Measurements from ENCODE around the gene APOBEC3F. TPM values are rescaled to one million over a fixed set of nuclear protein-coding genes. Genes with fewer than 3 reads are reported as not detected.
"Not testable (repeated sequence)": the region's sequence is repeated elsewhere in the genome, so short reads cannot be mapped to it uniquely, and the experiment has no call there.

Gene APOBEC3F
- total RNA-seq, 1 experiment from 2014 or later, result 22.2 TPM

GRCh38 chr22:39028281-39028680 is 12.4 kb upstream of the APOBEC3F start:
- Mint-ChIP-seq H3K36me3 (ENCODE audit: insufficient read depth, unreplicated experiment) (no peaks in the 10 kb centered on the region), H3K27me3 (ENCODE audit: unreplicated experiment) (no peaks in the 10 kb centered on the region), H3K27ac (ENCODE audit: unreplicated experiment) (no peak overlapping the region), H3K4me3 (ENCODE audit: low read depth, unreplicated experiment) (no peak overlapping the region), H3K9me3 (ENCODE audit: low read depth, unreplicated experiment) (no peaks in the 10 kb centered on the region), H3K4me1 (ENCODE audit: low read depth, unreplicated experiment) (no peaks in the 10 kb centered on the region)
- BruUV-seq (replicated peaks), result no TSS peak
- CTCF ChIA-PET, result no interaction called here
- intact Hi-C loops (cut with micrococcal nuclease; ENCODE audit: unreplicated experiment), result no loop called here
- TF ChIP-seq, protein P1, sequence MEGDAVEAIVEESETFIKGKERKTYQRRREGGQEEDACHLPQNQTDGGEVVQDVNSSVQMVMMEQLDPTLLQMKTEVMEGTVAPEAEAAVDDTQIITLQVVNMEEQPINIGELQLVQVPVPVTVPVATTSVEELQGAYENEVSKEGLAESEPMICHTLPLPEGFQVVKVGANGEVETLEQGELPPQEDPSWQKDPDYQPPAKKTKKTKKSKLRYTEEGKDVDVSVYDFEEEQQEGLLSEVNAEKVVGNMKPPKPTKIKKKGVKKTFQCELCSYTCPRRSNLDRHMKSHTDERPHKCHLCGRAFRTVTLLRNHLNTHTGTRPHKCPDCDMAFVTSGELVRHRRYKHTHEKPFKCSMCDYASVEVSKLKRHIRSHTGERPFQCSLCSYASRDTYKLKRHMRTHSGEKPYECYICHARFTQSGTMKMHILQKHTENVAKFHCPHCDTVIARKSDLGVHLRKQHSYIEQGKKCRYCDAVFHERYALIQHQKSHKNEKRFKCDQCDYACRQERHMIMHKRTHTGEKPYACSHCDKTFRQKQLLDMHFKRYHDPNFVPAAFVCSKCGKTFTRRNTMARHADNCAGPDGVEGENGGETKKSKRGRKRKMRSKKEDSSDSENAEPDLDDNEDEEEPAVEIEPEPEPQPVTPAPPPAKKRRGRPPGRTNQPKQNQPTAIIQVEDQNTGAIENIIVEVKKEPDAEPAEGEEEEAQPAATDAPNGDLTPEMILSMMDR (IDR thresholded peaks at IDR 0.05; ENCODE audit: unreplicated experiment), result no peak
- no peak for DNase-seq

- no peaks in the 10 kb centered on the region for H3K4me1 Mint-ChIP-seq (ENCODE audit: low read depth, unreplicated experiment)
These were observed 11.4 kb upstream of the APOBEC3F start for GRCh38 chr22:39029227-39029626.

GRCh38 chr22:39030705-39031104 is 10.0 kb upstream of the APOBEC3F start:
- Mint-ChIP-seq H3K9me3 (ENCODE audit: low read depth, unreplicated experiment) (no peaks in the 10 kb centered on the region), H3K4me3 (ENCODE audit: low read depth, unreplicated experiment) (no peak overlapping the region), H3K36me3 (ENCODE audit: insufficient read depth, unreplicated experiment) (no peaks in the 10 kb centered on the region), H3K4me1 (ENCODE audit: low read depth, unreplicated experiment) (no peaks in the 10 kb centered on the region), H3K27ac (ENCODE audit: unreplicated experiment) (no peak overlapping the region), H3K27me3 (ENCODE audit: unreplicated experiment) (no peaks in the 10 kb centered on the region)
- intact Hi-C loops (cut with micrococcal nuclease; ENCODE audit: unreplicated experiment), result no loop called here
- TF ChIP-seq, protein P1 (IDR thresholded peaks at IDR 0.05; ENCODE audit: unreplicated experiment), result no peak
- no TSS peak for BruUV-seq (replicated peaks)
- CTCF ChIA-PET, result no interaction called here
- DNase-seq, result no peak

More at GRCh38 chr22:39029227-39029626, 11.4 kb upstream of the APOBEC3F start:
- Mint-ChIP-seq H3K27me3 (ENCODE audit: unreplicated experiment) (no peaks in the 10 kb centered on the region), H3K9me3 (ENCODE audit: low read depth, unreplicated experiment) (no peaks in the 10 kb centered on the region), H3K4me3 (ENCODE audit: low read depth, unreplicated experiment) (no peak overlapping the region), H3K27ac (ENCODE audit: unreplicated experiment) (no peak overlapping the region), H3K36me3 (ENCODE audit: insufficient read depth, unreplicated experiment) (no peaks in the 10 kb centered on the region)
- TF ChIP-seq, protein P1 (IDR thresholded peaks at IDR 0.05; ENCODE audit: unreplicated experiment), result no peak
- CTCF ChIA-PET, result interaction anchor here (0.6 kb wide), 1 partner anchor 26 kb away, joined by 6 read pairs; no protein-coding TSS in a partner anchor
- intact Hi-C loops (cut with micrococcal nuclease; ENCODE audit: unreplicated experiment), result no loop called here
- DNase-seq, result no peak
- BruUV-seq (replicated peaks), result no TSS peak

DNA sequence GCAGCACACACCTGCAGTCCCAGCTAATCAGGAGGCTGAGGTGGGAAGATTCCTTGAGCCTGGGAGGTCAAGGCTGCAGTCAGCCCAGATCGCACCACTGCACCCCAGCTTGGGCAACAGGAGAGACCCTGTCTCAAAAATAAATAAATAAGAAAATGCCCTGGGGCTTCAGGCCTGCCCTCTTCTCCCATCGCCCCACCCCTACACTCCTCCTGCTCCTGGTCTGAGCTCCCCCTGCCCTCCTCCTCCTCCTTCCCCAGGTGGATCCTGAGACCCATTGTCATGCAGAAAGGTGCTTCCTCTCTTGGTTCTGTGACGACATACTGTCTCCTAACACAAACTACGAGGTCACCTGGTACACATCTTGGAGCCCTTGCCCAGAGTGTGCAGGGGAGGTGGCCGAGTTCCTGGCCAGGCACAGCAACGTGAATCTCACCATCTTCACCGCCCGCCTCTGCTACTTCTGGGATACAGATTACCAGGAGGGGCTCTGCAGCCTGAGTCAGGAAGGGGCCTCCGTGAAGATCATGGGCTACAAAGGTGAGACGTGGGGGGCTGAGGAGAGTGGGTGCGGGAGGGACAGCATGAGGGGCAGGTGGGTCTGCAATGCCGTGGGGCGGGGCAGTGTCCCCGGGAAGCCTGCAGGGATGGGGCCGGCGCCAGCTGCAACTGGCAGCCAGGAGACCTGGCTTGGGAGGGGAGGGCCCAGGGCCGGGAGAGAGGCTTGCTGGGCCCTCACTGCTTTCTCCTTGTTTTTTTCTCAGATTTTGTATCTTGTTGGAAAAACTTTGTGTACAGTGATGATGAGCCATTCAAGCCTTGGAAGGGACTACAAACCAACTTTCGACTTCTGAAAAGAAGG is 9.0 kb upstream of the APOBEC3F start:
- DNase-seq; H3K27ac Mint-ChIP-seq (ENCODE audit: unreplicated experiment); H3K4me3 Mint-ChIP-seq (ENCODE audit: low read depth, unreplicated experiment); H3K27me3 Mint-ChIP-seq (ENCODE audit: unreplicated experiment); BruUV-seq (replicated peaks); intact Hi-C loops (cut with micrococcal nuclease; ENCODE audit: unreplicated experiment); H3K4me1 Mint-ChIP-seq (ENCODE audit: low read depth, unreplicated experiment); CTCF ChIA-PET; H3K36me3 Mint-ChIP-seq (ENCODE audit: insufficient read depth, unreplicated experiment); H3K9me3 Mint-ChIP-seq (ENCODE audit: low read depth, unreplicated experiment): not testable (repeated sequence)

- H3K9me3 Mint-ChIP-seq (ENCODE audit: low read depth, unreplicated experiment); CTCF ChIA-PET; H3K4me3 Mint-ChIP-seq (ENCODE audit: low read depth, unreplicated experiment); H3K27me3 Mint-ChIP-seq (ENCODE audit: unreplicated experiment); intact Hi-C loops (cut with micrococcal nuclease; ENCODE audit: unreplicated experiment); DNase-seq; H3K27ac Mint-ChIP-seq (ENCODE audit: unreplicated experiment); H3K4me1 Mint-ChIP-seq (ENCODE audit: low read depth, unreplicated experiment); BruUV-seq (replicated peaks): not testable (repeated sequence)
- H3K36me3 Mint-ChIP-seq (ENCODE audit: insufficient read depth, unreplicated experiment), result peaks cover 12% of the 10 kb centered on the region
These were observed 3.6 kb upstream of the APOBEC3F start for GRCh38 chr22:39037071-39037470.

Data from Calu3 (cell line).